ENCODE data around the gene TDRD3.

Gene TDRD3

DNA sequence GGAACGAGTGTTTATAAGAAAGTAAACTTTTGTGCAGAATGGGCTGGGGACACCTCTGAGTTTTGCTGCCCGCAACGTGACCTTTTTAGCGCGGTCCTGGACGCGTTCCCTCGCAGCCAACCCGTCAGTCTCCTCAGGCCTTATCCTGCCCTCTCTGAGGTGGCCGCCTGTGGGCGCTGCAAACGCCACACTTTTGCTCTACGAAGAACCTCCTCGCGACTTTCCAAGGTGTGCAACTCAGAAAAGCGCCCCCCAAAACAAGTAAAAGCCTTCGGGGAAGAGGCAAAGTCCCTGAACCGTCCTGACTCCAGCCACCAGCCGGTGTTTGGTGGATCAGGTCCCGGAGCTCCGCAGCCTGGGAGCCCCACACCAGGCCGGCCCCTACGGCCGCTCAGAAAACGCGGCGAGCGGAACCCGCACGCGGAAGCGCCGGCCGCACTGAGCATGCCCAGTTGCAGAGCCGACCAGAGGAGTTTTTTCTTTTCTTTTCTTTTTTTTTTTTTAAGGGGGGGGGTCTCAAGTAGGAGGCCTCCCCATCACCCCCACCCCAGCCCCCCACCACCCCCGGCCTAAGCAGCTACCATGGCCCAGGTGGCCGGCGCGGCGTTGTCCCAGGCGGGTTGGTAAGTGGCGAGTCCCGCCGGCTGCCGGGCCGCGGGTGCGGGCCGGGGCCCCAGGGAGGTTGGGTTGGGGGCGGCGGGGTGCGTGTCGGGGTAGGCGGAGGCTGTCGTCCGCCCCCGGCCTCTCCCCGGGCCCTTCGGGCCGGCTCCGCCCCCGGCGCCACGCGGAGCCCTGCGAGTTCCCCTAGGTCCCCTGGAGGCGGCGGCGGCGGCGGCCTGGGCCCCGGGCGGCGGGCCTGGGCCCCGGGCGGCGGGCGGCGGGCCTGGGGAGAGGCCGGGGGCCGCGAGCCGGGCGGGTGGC lies at the start of gene TDRD3:
Gene TDRD3, plus strand, starts transcription at position 438 of the 921 bp plus-strand sequence. Its CDS starts 145 bp downstream, at position 583.
- H3K27ac ChIP-seq, result peak within 1 kb of the TSS; percentile 93
- no peak for TF ChIP-seq ZFX (IDR thresholded peaks at IDR 0.05; ENCODE audit: borderline replicate concordance)
- TF ChIP-seq, protein P1, sequence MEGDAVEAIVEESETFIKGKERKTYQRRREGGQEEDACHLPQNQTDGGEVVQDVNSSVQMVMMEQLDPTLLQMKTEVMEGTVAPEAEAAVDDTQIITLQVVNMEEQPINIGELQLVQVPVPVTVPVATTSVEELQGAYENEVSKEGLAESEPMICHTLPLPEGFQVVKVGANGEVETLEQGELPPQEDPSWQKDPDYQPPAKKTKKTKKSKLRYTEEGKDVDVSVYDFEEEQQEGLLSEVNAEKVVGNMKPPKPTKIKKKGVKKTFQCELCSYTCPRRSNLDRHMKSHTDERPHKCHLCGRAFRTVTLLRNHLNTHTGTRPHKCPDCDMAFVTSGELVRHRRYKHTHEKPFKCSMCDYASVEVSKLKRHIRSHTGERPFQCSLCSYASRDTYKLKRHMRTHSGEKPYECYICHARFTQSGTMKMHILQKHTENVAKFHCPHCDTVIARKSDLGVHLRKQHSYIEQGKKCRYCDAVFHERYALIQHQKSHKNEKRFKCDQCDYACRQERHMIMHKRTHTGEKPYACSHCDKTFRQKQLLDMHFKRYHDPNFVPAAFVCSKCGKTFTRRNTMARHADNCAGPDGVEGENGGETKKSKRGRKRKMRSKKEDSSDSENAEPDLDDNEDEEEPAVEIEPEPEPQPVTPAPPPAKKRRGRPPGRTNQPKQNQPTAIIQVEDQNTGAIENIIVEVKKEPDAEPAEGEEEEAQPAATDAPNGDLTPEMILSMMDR (IDR thresholded peaks at IDR 0.05), result peak; percentile 90

DNA sequence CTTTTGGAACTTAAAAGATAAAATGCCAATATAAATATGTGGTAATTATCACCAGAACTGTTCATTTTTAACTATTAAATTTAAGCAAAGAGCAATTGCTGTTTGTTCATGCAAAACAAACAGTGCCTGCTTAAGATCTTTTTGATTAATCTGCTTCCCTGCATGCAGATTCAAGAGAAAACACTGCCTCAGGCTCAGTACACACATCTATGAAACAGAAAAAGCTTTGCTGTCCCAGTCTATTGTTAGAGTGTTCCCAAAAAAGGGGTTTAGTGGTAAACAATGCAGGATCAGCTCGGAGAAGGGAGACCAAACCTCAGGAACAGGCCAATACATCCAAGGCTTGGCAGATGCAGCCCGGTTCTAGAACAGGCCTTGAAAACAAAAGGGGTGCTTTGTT lies 49.3 kb upstream of the TDRD3 start:
- no peak for TF ChIP-seq ZFX (IDR thresholded peaks at IDR 0.05; ENCODE audit: borderline replicate concordance)
- TF ChIP-seq, protein P1 (IDR thresholded peaks at IDR 0.05), result no peak

DNA sequence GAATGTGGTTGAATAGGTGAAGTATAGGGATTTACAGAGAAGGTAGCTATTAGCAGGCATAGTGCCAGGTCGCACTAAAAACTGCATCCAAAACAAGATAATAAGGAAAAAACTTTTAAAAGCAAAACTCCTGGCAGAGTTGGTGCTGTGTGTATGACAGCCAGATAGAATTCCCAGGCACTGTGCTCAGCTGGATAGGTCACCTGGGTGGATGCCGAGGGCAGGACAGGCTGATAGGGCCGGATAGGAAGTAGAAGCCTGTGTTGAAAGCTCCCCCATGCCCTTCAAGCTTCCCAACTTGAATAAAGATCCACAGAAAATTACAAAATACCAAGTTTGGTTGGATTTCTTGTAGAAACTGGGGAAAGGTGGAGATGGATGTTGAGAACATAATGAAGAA lies 48.9 kb upstream of the TDRD3 start:
- H3K27ac ChIP-seq, result 0 out of 2 replicates have a peak overlapping the region, but pooled peaks have one; percentile 34
- TF ChIP-seq, protein P1 (IDR thresholded peaks at IDR 0.05), result no peak
- no peak for TF ChIP-seq ZFX (IDR thresholded peaks at IDR 0.05; ENCODE audit: borderline replicate concordance)

More for the DNA sequence above, 49.3 kb upstream of the TDRD3 start:
- peak overlapping the region; percentile 34 for H3K27ac ChIP-seq

DNA sequence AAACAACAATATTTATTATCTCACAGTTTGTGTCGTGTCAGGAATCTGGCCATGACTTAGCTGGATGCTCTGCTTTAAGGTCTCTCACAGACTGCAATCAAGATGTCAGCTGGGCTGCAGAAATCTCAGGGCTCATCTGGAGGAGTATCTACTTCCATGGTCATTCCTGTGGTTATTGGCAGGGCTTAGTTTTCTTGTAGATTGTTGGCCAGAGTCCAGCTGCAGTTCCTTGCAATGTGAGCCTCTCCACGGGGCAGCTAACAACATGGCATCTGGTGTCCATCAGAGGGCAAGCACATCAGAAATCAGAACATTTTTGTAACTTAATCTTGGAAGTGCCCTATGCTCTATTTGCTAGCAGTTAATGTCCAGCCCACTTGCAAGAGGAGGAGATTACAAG lies 45.7 kb upstream of the TDRD3 start:
- H3K27ac ChIP-seq, result no peak overlapping the region
- TF ChIP-seq ZFX (IDR thresholded peaks at IDR 0.05; ENCODE audit: borderline replicate concordance), result no peak
- TF ChIP-seq, protein P1 (IDR thresholded peaks at IDR 0.05), result no peak

DNA sequence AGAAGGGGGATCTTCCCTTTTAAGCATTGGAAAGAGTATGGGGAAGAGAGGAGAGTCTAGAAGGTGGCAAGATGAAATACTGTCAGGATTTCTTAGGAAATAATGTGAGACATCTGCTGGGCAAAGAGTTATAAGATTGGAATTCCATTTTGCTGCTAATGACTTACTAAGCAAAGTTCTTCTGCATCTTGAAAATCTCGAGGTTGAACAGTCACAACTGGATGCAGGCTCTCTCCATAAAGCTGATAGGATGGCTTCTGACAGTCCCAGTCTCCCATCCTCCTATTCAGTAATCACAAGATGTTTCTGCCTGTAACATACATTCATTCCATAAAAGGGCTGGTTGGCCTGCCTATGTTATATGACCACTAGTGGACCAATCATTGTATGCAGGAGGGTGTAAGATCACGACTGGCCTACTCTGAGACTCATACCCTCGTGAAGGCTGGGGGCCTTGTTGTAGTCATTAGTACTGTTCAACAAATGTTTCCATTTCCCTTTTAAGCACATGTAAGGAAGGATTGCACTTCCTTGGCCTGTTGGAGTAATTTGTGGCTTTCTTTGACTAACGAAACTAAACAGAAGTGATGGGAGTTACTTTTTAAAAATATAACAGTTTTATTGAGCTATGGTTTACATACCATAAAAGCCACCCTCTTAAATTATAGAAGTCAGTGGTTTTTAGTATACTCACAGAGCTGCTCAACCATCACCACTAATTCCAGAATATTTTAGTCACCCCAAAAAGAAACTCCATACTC lies 45.0 kb upstream of the TDRD3 start:
- TF ChIP-seq ZFX (IDR thresholded peaks at IDR 0.05; ENCODE audit: borderline replicate concordance), result no peak
- TF ChIP-seq, protein P1 (IDR thresholded peaks at IDR 0.05), result no peak
- no peak overlapping the region for H3K27ac ChIP-seq

DNA sequence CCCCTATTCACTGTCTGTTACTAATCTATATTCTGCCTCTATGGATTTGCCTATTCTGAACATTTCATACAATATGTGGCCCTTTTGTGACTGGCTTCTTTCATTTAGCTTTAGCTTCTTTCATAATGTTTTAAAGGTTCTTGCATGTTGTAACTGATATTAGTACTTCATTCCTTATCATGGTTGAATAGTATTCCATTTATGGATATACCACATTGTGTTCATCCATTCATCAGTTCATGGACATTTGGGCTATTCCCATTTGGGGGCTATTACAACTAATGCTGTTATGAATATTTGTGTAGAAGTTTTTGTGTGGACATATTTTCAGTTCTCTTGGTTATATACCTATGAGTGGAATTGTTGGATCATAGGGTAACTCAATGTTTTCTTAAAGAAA lies 44.4 kb upstream of the TDRD3 start:
- TF ChIP-seq ZFX (IDR thresholded peaks at IDR 0.05; ENCODE audit: borderline replicate concordance), result no peak
- TF ChIP-seq, protein P1 (IDR thresholded peaks at IDR 0.05), result no peak

More for the DNA sequence above, 44.4 kb upstream of the TDRD3 start:
- H3K27ac ChIP-seq, result no peak overlapping the region

Measured in 22Rv1 (cell line).